H7 (cell line): Measurements from ENCODE around the gene TXLNG. TPM values are rescaled to one million over a fixed set of nuclear protein-coding genes. Genes with fewer than 3 reads are reported as not detected.
A peak's percentile ranks its signal among the peaks of the same experiment; 100 is the strongest.
"Not testable (repeated sequence)": the region's sequence is repeated elsewhere in the genome, so short reads cannot be mapped to it uniquely, and the experiment has no call there.

Experiments
- DNase-seq: peaks from one replicate; pipeline ENCODE4 v3.0.0; 2012
- H3K27me3 ChIP-seq: 2 replicates; pipeline ENCODE4 v1.6.0; 2011; ENCODE audit warnings: mild to moderate bottlenecking, low read length; ENCODE audit not compliant: control insufficient read depth, insufficient read depth
- H3K36me3 ChIP-seq: replicated peaks from 2 replicates; pipeline ENCODE4 v1.5.1; 2011; ENCODE audit warnings: low read length; ENCODE audit not compliant: control insufficient read depth, insufficient read depth
- H3K4me3 ChIP-seq: 2 replicates; pipeline ENCODE4 v1.5.1; 2011; ENCODE audit warnings: low read depth, mild to moderate bottlenecking, control low read depth, low read length, moderate library complexity; ENCODE audit not compliant: insufficient read depth
- total RNA-seq: library from RNA; depleted of rRNA; stranded (reverse); fragments of >200 nt; shearing (Covaris generic); gene quantifications from 2 replicates; pipeline ENCODE4 v1.2.3, GENCODE V29; 2014

TXLNG gene
- total RNA-seq, 1 experiment from 2014 or later: 35.6 TPM

GRCh38 chrX:16838202-16839066, 52.2 kb downstream of the TXLNG start:
- H3K36me3 ChIP-seq: peaks cover 38% of the 10 kb centered on the region
- no peak overlapping the region for H3K4me3 ChIP-seq
- DNase-seq: peak; percentile 18
- no peaks in the 10 kb centered on the region for H3K27me3 ChIP-seq

- Histone ChIP-seq H3K27me3 (no peaks in the 10 kb centered on the region), H3K4me3 (no peak overlapping the region), H3K36me3 (peaks cover 35% of the 10 kb centered on the region)
- no peak for DNase-seq
Measured at GRCh38 chrX:16839219-16839851, 53.1 kb downstream of the TXLNG start.

GRCh38 chrX:16839852-16840460, 53.7 kb downstream of the TXLNG start:
- DNase-seq: peak; percentile 39

GRCh38 chrX:16842684-16843083, 56.4 kb downstream of the TXLNG start:
- Histone ChIP-seq H3K4me3 (no peak overlapping the region), H3K27me3 (no peaks in the 10 kb centered on the region), H3K36me3 (peaks cover 35% of the 10 kb centered on the region)
- DNase-seq: no peak

More at GRCh38 chrX:16839852-16840460, 53.7 kb downstream of the TXLNG start:
- Histone ChIP-seq H3K4me3 (no peak overlapping the region), H3K27me3 (no peaks in the 10 kb centered on the region), H3K36me3 (peaks cover 37% of the 10 kb centered on the region)

- DNase-seq: no peak
- Histone ChIP-seq H3K4me3 (no peak overlapping the region), H3K27me3 (no peaks in the 10 kb centered on the region), H3K36me3 (peaks cover 36% of the 10 kb centered on the region)
Measured at GRCh38 chrX:16843208-16843909, 57.1 kb downstream of the TXLNG start.

- peaks cover 42% of the 10 kb centered on the region for H3K36me3 ChIP-seq
- DNase-seq: no peak
Measured at GRCh38 chrX:16845686-16846085, 59.4 kb downstream of the TXLNG start.

GRCh38 chrX:16848541-16848940, 62.3 kb downstream of the TXLNG start:
- DNase-seq: no peak
- H3K36me3 ChIP-seq: peaks cover 51% of the 10 kb centered on the region
- no peak overlapping the region for H3K4me3 ChIP-seq

More at GRCh38 chrX:16845686-16846085, 59.4 kb downstream of the TXLNG start:
- Histone ChIP-seq H3K4me3 (no peak overlapping the region), H3K27me3 (no peaks in the 10 kb centered on the region)

GRCh38 chrX:16851421-16851820, 65.2 kb downstream of the TXLNG start:
- DNase-seq: no peak
- H3K27me3 ChIP-seq: no peaks in the 10 kb centered on the region
- H3K36me3 ChIP-seq: peaks cover 44% of the 10 kb centered on the region
- H3K4me3 ChIP-seq: no peak overlapping the region

More at GRCh38 chrX:16848541-16848940, 62.3 kb downstream of the TXLNG start:
- no peaks in the 10 kb centered on the region for H3K27me3 ChIP-seq

- Histone ChIP-seq H3K27me3 (no peaks in the 10 kb centered on the region), H3K4me3 (no peak overlapping the region), H3K36me3 (peaks cover 48% of the 10 kb centered on the region)
- DNase-seq: no peak
Measured at GRCh38 chrX:16851827-16852226, 65.6 kb downstream of the TXLNG start.

GRCh38 chrX:16852617-16853179, 66.4 kb downstream of the TXLNG start:
- Histone ChIP-seq H3K27me3 (no peaks in the 10 kb centered on the region), H3K36me3 (peaks cover 55% of the 10 kb centered on the region), H3K4me3 (no peak overlapping the region)
- no peak for DNase-seq

GRCh38 chrX:16853537-16853936, 67.3 kb downstream of the TXLNG start:
- no peak for DNase-seq
- H3K27me3 ChIP-seq: no peaks in the 10 kb centered on the region
- peaks cover 54% of the 10 kb centered on the region for H3K36me3 ChIP-seq
- no peak overlapping the region for H3K4me3 ChIP-seq

GRCh38 chrX:16855363-16856075, 69.3 kb downstream of the TXLNG start:
- DNase-seq: no peak
- Histone ChIP-seq H3K27me3 (no peaks in the 10 kb centered on the region), H3K4me3 (no peak overlapping the region), H3K36me3 (peaks cover 58% of the 10 kb centered on the region)

GRCh38 chrX:16856076-16856404, 69.8 kb downstream of the TXLNG start:
- not testable (repeated sequence) for DNase-seq, H3K27me3 ChIP-seq, H3K4me3 ChIP-seq
- H3K36me3 ChIP-seq: peaks cover 58% of the 10 kb centered on the region

- H3K27me3 ChIP-seq: no peaks in the 10 kb centered on the region
- DNase-seq: no peak
- no peak overlapping the region for H3K4me3 ChIP-seq
- peaks cover 59% of the 10 kb centered on the region for H3K36me3 ChIP-seq
Measured at GRCh38 chrX:16856744-16857143, 70.5 kb downstream of the TXLNG start.
